ENCODE measurements around the gene CD160.

DNA sequence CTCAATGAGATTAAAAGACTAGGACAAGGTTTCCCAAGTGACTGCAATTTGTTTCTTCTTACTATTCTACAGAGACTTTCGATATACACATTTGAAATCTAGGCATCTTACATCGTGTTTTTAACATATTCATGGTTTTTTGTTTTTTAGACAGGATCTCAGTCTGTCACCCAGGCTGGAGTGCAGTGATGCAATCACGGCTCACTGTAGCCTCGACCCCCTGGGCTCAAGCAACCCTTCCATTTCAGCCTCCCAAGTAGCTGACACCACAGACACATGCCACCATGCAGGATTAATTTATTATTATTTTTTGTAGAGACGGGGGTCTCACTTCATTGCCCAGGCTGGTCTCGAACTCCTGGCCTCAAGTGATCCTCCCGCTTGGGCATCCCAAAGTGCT, 13.7 kb upstream of the CD160 start:
- TF ChIP-seq, protein P1, sequence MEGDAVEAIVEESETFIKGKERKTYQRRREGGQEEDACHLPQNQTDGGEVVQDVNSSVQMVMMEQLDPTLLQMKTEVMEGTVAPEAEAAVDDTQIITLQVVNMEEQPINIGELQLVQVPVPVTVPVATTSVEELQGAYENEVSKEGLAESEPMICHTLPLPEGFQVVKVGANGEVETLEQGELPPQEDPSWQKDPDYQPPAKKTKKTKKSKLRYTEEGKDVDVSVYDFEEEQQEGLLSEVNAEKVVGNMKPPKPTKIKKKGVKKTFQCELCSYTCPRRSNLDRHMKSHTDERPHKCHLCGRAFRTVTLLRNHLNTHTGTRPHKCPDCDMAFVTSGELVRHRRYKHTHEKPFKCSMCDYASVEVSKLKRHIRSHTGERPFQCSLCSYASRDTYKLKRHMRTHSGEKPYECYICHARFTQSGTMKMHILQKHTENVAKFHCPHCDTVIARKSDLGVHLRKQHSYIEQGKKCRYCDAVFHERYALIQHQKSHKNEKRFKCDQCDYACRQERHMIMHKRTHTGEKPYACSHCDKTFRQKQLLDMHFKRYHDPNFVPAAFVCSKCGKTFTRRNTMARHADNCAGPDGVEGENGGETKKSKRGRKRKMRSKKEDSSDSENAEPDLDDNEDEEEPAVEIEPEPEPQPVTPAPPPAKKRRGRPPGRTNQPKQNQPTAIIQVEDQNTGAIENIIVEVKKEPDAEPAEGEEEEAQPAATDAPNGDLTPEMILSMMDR (IDR thresholded peaks at IDR 0.05) = no peak
- no peak for TF ChIP-seq POLR2AphosphoS5 (IDR thresholded peaks at IDR 0.05)

Measured in breast epithelium (tissue), 3 donors.